Measurements from ENCODE around the gene MAP2. TPM values are rescaled to one million over a fixed set of nuclear protein-coding genes. Genes with fewer than 3 reads are reported as not detected.

The MAP2 gene
- total RNA-seq, 4 donors from 2014 or later, result 7.4 to 124 (median 59.9) TPM

DNA sequence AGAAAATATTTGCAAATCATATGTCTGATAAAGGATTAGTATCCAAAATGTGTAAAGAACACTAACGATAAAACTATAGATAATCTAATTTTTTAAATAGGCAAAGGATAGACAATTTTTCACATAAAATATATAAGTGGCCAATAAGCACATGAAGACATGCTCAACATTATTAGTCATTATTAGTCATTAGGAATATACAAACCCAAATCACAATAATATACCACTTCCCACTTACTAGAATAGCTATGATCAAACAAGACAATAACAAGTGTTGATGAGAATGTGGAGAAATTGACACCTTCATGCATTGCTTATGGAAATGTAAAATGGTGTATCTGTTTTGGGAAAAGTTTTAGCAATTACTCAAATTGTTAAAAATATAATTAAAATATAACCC, 12.6 kb upstream of the MAP2 start:
- Histone ChIP-seq H3K4me3 (no peak overlapping the region), H3K27me3 (no peaks in the 10 kb centered on the region), H3K9me3 (peaks cover 0 to 8% (median 0%) of the 10 kb centered on the region in 3 donors), H3K36me3 (no peaks in the 10 kb centered on the region), H3K4me1 (no peaks in the 10 kb centered on the region), H3K27ac (no peak overlapping the region)
- TF ChIP-seq POLR2AphosphoS5 (IDR thresholded peaks at IDR 0.05) (no peak), CTCF (IDR thresholded peaks at IDR 0.05) (no peak), POLR2A (IDR thresholded peaks at IDR 0.05) (no peak), EP300 (IDR thresholded peaks at IDR 0.05) (no peak)
- WGBS, 2 donors (ENCODE audit: low coverage in 1 of 2), result 100% methylated on average over 1 of the region's 1 CpG
- ATAC-seq, result no peak

DNA sequence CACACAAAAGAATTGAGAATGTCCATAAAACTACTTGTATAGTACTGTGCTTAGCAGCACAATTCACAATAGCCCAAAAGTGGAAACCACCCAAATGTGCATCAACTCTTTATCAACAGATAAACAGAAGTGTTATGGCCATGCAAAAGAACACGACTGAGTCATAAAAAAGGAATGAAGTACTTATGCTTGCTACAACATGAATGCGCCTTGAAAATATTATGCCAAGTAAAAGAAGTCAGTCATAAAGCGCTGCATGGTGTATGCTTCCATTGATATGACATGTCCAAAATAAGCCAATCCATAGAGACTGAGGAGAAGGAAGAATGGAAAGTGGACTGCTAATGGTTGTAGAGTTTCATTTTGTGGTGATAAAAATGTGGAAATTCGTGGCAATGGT, 12.1 kb upstream of the MAP2 start:
- Histone ChIP-seq H3K4me3 (no peak overlapping the region), H3K27ac (no peak overlapping the region), H3K4me1 (no peaks in the 10 kb centered on the region), H3K9me3 (peaks cover 0 to 8% (median 0%) of the 10 kb centered on the region in 3 donors), H3K36me3 (no peaks in the 10 kb centered on the region), H3K27me3 (no peaks in the 10 kb centered on the region)
- WGBS, 2 donors (ENCODE audit: low coverage in 1 of 2), result 11 to 73% methylated on average over 1 to 4 of the region's 4 CpGs
- ATAC-seq, result no peak
- no peak for TF ChIP-seq CTCF (IDR thresholded peaks at IDR 0.05)
- no peak for TF ChIP-seq EP300 (IDR thresholded peaks at IDR 0.05)
- TF ChIP-seq POLR2AphosphoS5 (IDR thresholded peaks at IDR 0.05), result no peak
- no peak for TF ChIP-seq POLR2A (IDR thresholded peaks at IDR 0.05)

- no peaks in the 10 kb centered on the region for H3K36me3 ChIP-seq
- TF ChIP-seq CTCF (IDR thresholded peaks at IDR 0.05) (no peak), POLR2AphosphoS5 (IDR thresholded peaks at IDR 0.05) (no peak), EP300 (IDR thresholded peaks at IDR 0.05) (no peak), POLR2A (IDR thresholded peaks at IDR 0.05) (no peak)
- no peak overlapping the region for H3K4me3 ChIP-seq
- WGBS, 2 donors (ENCODE audit: low coverage in 1 of 2), result 67% methylated on average over 1 of the region's 1 CpG
- H3K27me3 ChIP-seq, result no peaks in the 10 kb centered on the region
- no peaks in the 10 kb centered on the region for H3K4me1 ChIP-seq
- peaks cover 0 to 8% (median 0%) of the 10 kb centered on the region in 3 donors for H3K9me3 ChIP-seq
- no peak overlapping the region for H3K27ac ChIP-seq
- ATAC-seq, result no peak
Observed at GRCh38 chr2:209413311-209414014, 10.4 kb upstream of the MAP2 start.

- Histone ChIP-seq H3K27ac (no peak overlapping the region), H3K9me3 (peaks cover 0 to 8% (median 0%) of the 10 kb centered on the region in 3 donors), H3K4me1 (no peaks in the 10 kb centered on the region), H3K4me3 (no peak overlapping the region), H3K27me3 (no peaks in the 10 kb centered on the region), H3K36me3 (no peaks in the 10 kb centered on the region)
- no peak for ATAC-seq
- no peak for TF ChIP-seq POLR2AphosphoS5 (IDR thresholded peaks at IDR 0.05)
- TF ChIP-seq EP300 (IDR thresholded peaks at IDR 0.05), result no peak
Observed at GRCh38 chr2:209416913-209417312, 6.9 kb upstream of the MAP2 start.

DNA sequence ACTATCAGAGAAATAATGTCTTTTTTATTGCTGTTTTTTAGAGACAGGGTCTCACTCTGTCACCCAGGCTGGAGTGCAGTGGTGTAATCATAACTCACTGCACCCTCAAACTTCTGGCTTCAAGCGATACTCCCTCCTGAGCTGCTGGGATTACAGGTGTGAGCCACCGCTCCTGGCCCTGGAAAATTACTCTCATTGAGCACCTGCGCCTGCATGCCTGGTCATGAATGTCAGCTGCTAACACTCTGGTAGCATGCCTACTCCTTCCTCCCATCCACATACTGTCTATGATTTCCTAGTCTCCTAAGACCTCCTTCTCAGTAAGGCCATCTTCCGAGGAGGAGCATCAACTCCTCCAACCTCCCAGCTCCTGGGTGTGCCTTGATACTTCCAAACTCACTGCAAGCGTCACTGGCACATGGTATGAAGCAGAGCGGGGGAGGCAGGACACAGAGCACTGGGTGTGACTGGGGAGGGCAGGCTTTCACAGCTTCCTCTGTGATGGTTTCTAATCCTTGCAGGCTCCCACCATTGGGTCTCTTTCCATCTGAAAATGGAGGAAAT, 1.6 kb upstream of the MAP2 start:
- no peaks in the 10 kb centered on the region for H3K27me3 ChIP-seq
- no peak for ATAC-seq
- H3K9me3 ChIP-seq, result no peaks in the 10 kb centered on the region
- TF ChIP-seq POLR2AphosphoS5 (IDR thresholded peaks at IDR 0.05) (no peak), POLR2A (IDR thresholded peaks at IDR 0.05) (no peak), EP300 (IDR thresholded peaks at IDR 0.05) (no peak), CTCF (IDR thresholded peaks at IDR 0.05) (no peak)
- H3K27ac ChIP-seq, result peak overlapping the region in 1 of 4 donors; percentile 38
- peaks cover 0 to 25% (median 4%) of the 10 kb centered on the region in 3 donors for H3K4me1 ChIP-seq
- no peak overlapping the region for H3K4me3 ChIP-seq
- 79 to 85% methylated on average over 3 of the region's 6 CpGs for WGBS, 2 donors (ENCODE audit: low coverage in 1 of 2)
- no peaks in the 10 kb centered on the region for H3K36me3 ChIP-seq
